GM20431 (cell line): ENCODE results near the gene PRSS3.
"Not testable (repeated sequence)": the region's sequence is repeated elsewhere in the genome, so short reads cannot be mapped to it uniquely, and the experiment has no call there.

Experiments
- in situ Hi-C: fragments of 300-500 bp; cut with MseI, MboI; formaldehyde crosslinking; loops from one replicate; pipeline ENCODE4 v1.15.0; 2020; ENCODE audit warnings: low sequenced_read_pairs; ENCODE audit not compliant: unreplicated experiment

The PRSS3 gene

DNA sequence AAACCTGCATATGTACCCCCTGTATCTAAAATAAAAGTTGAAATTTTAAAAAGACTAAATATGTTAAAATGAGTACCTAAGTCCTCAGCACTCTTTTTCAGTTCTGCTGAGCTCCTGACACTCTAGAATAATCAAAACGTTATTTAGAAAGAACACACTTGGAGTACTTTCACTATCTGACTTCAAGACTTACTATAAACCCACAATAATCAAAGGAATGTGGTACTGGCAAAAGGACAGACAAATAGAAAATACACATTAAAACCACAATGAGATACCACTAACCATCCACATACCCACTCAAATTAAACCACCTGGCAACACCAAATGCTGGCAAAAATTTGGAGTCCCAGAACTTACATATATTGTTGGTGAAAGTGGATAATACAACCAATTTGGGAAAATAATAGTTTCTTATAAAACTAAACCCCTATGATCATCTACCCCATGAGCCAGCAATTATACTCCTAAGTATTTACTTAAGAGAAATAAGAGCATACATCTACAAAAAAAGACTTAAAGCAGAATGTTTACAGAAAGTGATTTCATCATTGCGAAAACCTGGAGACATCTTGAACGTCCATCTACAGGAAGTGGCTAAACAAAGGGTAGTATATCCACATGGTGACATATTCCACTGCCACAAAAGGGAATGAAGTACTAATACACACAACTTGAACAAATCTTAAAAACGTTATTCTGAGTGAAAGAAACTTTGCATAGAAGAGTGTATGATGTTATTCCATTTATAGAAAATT lies 12.8 kb upstream of the PRSS3 start:
- in situ Hi-C loops = no loop called here

DNA sequence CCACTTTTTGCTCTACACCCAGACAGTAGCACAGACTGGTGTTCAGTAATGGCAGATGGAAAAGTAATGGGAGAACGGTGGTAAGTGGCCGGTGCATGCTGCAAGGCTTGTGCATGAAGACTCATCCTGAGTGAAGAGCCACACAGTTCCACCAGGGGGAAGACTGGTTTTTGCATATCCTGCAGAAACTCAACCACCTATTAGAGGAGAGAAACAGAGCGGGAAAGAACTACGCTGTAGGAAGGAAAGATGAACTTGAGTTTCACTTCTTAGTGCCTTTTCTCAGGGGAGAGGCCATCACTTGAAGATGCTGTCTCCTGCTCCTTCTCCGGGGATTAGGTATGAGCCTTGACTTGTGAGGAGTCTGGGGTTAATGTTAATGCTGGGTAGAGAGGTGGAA lies 9.4 kb upstream of the PRSS3 start:
- in situ Hi-C loops = no loop called here

DNA sequence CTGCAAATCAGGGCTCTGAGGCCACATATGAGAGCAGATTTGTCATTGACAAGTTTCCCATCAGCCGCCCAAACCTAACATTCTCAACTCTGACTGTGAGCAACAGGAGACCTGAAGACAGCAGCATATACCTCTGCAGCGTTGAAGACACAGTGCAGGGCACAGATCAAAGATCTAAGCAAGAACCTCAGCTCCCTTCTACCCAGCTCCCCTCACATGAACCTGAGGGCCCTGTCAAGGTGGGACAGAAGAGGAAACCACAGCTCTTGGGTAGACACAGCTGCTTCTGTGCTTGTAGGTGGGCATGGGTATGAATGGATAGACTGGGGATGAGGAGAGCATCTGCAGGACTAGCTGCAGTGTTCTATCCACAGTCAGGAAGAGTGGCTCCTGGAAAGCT lies 8.7 kb upstream of the PRSS3 start:
- in situ Hi-C loops = no loop called here

DNA sequence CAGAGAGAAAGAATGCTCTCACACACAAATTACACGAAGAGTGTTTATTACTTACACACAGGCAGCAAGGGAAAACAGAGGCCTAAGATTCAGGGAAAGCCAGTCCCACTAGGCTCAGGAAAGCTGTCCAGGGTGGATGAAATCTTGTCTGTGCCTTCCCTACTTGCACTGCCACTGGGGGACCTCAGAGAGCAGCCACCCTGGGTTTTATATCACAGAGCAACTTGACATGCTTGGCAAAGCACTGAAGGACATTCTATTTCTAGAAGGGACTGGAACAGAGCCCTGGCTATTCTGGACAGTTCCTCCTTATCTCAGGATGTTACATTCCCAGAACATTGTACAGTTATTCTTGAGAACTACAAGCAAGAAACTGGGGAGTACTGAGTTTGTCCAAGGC lies 7.5 kb upstream of the PRSS3 start:
- in situ Hi-C loops = no loop called here

DNA sequence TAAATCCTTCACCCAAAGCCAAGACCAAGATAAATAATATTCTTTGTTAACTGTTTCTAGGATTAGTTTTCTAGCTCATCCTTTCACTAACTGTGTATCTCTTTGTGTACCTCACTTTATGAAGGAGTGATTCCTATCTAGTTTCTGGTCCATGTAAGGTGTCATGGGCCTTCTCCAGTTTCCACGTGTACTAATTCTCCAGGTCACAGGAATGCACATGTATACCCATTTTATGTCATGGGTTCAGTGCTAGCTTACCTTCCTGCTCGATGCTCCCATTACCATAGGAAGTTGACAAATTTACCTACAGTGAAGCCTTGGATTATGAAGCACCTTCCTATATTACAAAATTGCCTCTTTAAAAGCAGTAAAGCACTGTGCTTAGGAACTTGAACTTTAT lies 5.9 kb upstream of the PRSS3 start:
- in situ Hi-C loops = not testable (repeated sequence)

DNA sequence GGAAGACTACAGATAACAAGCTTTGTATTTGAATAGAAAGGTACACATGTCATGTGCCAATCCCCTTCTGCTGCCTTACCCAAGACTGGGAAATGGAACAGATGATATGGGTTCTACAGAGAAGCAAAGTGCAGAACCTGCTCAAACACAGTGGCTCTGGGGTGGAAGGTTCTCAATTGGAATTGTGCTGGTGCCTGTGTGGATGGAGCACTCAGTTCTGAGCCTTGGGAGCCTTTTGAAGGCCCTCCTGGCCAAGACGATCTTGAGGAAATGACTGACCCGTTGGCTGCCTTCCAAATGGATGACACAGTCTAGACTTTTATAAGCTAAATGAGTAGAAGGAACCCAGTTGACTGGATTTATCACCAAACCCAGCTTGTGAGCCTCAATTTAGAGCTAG lies 4.2 kb upstream of the PRSS3 start:
- in situ Hi-C loops = no loop called here

DNA sequence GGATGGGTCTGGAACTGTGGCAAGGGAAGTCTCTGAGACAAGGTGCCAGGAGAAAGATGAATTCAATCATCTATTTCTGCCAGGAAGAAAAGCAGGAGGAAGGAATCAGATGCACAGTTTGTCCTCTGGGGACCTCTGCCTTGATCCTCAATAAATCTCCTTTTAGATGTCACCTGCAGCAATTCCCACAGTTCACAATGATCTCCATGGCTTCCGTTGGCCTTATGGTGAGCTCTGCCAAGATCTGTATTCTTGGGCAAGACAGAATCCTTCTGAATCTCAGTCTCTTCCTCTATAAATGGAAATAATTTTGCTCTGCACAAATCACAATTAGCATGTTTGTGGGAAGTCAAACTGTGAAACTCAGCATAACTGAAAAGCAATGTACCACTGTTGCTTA lies 1.9 kb upstream of the PRSS3 start:
- in situ Hi-C loops = not testable (repeated sequence)

DNA sequence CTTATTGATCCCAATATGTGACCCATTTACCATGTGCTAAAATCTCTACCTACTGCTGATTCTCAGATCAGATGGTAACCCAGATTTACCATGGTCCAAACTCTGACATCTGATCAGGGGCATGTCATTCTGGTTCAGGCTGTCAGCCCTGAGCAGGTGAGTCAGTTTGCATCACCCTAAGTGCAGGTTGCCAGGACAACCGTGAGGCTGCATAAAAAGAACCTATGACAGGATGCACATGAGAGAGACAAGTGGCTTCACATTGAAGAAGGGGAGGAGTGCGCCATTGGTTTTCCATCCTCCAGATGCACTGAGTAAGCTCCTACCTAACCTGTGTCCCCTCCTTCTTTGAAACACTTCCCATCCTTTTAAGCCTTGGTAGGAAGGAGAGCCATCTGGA lies 801 bp upstream of the PRSS3 start:
- in situ Hi-C loops = no loop called here

DNA sequence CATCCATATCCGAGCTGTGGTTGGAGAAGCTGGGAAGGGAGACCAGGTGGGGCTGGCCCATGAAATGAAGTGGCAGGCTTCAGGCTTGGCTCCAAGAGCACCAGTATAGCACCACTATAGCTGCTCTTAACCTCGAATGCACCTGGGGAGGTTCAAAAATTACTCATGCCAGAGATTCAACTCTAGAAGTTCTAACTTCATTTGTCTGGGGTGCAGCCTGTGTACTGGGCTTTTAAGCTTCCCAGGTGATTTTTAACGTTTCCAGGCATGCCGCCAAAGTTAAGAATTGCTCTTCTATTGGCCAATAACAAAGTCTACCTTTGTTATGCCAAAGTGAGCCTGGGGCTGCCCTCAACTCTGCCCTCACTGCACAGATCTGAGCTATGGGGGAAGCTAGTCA lies 458 bp downstream of the PRSS3 start:
- in situ Hi-C loops = no loop called here

DNA sequence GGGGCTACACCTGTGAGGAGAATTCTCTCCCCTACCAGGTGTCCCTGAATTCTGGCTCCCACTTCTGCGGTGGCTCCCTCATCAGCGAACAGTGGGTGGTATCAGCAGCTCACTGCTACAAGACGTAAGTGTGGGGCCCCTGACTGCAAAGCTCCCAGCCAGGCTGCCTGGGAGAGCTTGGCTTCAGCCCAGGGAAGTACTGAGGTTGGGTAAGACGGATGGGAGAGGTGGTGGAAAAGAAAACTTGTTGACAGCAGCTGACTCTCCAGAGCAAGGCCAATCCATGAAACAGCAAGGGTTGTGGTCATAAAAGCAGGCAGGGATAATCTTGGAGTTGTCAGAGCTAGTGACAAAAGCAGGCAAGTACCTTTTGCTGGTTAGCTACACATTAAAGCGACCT lies 1.3 kb downstream of the PRSS3 start:
- in situ Hi-C loops = not testable (repeated sequence)

DNA sequence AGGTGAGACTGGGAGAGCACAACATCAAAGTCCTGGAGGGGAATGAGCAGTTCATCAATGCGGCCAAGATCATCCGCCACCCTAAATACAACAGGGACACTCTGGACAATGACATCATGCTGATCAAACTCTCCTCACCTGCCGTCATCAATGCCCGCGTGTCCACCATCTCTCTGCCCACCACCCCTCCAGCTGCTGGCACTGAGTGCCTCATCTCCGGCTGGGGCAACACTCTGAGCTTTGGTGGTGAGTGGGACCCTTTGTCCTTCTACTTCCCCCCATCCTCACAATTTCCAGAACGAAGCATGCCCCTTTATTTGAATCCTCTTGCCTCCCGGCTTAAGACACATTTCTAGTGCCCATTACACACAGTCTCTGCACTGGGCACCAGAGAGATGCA lies 2.5 kb downstream of the PRSS3 start:
- in situ Hi-C loops = no loop called here

DNA sequence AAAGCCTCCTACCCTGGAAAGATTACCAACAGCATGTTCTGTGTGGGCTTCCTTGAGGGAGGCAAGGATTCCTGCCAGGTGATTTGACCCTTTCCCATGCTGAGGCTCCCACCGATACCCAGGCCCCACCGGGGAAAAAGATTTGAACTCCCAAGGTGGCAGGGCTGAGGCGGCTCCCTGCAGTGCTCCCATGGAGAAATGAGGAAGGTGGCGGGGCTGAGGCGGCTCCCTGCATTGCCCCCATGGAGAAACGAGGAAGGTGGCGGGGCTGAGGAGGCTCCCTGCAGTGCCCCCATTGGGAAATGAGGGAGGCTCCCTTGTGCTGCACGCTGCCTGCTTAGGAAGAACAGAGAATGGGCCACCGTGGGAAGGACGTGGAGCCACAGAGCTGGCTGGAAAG lies 3.2 kb downstream of the PRSS3 start:
- in situ Hi-C loops = no loop called here

DNA sequence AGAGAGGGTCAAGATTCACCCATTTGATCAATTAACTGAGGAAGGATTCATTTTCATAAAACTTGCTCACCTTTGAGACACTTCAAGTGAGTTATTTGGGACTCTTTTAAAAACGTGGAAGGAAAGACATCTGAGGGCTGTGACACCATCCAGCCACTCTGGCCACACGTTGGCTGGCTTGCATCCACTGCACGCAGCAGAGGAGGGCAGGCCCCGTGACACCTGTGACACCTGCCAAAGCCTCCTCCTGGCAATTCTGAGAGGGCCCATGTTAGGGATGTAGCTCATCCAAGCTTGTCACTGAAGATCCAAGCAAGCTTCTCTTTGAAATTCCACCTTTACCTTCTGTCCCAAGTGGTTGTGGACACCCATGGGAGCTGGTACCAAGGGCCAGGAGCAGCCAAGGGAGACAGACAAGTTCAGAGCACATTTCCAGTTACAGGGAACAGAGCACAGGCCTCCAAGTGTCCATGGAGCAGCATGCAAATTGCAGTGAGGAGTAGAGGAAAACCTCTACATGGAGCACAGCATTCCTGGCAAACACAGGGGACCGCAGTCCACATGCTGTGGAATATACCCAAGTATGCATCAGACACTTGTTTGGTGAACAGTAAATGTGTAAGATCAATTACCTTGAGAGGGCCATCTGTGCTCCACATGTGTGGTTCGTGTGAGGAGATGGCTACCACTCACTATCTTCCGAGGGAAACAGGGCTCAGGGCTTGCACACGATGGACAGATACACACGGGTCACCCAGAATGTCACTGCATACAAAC lies 4.8 kb downstream of the PRSS3 start:
- in situ Hi-C loops = no loop called here

DNA sequence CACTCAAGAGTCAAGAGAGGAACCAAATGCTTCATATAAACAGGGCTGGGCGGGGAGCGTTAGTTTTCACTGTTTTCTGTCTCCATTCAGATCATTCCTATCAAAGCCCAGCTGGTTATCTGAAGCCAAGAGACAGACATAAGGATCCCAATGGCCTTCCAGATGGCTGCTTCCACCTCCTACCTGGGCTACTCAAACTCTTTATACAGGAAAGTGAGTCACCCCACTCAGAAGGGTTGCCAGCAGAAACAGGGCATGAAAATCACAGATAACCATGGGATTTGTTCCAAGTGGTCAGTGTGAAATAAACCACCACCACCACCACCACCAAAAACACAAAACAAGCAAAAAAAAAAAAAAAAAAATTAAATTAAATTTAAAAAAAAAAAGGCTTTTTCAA lies 5.5 kb downstream of the PRSS3 start:
- in situ Hi-C loops = no loop called here

DNA sequence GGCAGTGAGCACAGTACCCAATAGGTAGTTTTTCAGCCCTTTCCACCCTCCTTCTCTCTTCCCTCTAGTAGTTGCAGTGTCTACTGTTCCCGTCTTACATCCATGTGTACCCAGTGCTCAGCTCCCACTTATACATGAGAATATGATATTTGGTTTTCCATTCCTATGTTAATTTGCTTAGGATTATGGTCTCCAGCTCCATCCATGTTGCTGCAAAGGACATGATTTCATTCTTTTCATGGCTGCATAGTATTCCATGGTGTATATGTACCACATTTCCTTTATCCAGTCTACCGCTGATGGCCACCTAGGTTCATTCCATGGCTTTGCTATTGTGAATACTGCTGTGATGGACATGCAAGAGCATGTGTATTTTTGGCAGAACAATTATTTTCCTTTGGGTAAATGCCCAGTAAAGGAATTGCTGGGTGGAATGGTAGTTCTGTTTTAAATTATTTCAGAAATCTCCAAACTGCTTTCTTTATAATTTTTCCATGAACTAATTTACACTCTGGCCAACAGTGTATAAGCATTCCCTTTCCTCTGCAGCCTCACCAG lies 6.7 kb downstream of the PRSS3 start:
- in situ Hi-C loops = not testable (repeated sequence)

DNA sequence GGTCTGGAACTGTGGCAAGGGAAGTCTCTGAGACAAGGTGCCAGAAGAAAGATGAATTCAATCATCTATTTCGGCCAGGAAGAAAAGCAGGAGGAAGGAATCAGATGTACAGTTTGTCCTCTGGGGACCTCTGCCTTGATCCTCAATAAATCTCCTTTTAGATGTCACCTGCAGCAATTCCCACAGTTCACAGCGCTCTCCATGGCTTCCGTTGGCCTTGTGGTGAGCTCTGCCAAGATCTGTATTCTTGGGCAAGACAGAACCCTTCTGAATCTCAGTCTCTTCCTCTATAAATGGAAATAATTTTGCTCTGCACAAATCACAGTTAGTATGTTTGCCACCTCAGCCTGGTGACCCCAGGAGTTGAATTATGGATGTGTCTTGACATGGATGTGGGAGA lies 8.8 kb downstream of the PRSS3 start:
- in situ Hi-C loops = not testable (repeated sequence)

DNA sequence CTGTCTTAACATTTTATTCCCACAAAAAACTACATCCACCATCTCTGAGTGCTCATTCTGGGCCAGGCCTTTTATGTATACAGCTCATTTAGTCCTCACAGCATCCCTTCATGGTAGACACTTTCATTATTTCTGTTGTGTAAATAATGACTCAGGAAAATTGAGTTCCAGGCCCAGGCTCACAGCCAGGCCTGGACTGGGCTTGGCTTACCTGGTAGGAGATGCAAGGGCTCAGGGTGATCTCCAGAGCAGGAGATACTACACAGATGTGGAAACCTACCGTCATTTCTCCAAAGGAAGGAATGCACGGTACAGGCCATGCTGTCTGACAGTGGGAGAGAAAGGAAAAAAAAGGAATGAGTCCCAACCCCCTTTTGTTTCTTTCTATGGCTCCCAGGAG lies 11.8 kb downstream of the PRSS3 start:
- in situ Hi-C loops = not testable (repeated sequence)

DNA sequence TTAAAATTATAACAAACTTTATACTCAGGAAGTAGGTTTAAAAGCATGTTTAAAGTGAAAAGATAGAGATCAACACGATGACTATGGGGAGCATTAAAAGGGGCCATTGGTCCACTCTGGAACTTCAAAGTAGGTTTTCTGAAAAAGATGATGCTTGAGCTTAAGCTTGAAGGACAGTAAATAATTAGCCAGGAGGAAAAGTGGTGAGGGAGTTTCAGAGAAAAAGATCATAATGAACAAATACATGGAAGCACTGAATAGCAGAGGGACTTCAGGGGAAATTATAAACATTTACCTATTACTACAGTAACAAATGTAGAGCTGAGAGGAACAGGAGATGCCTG lies 13.6 kb downstream of the PRSS3 start:
- in situ Hi-C loops = not testable (repeated sequence)

DNA sequence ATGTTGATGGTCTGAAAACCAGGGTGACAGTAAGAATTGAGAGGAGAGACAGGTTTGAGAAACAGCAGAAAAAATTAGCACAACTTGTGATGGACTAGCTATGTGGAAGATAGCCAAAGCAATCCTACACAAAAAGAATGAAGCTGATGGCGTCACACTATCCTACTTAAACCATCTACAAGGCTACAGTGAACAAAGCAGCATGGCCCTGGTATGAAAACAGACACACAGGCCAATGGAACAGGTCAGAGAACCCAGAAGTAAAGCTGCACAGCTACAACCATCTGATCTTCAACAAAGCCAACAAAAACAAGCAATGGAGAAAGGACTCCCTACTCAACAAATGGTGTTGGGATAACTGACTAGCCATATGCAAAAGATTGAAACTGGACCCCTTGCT lies 14.1 kb downstream of the PRSS3 start:
- in situ Hi-C loops = no loop called here

DNA sequence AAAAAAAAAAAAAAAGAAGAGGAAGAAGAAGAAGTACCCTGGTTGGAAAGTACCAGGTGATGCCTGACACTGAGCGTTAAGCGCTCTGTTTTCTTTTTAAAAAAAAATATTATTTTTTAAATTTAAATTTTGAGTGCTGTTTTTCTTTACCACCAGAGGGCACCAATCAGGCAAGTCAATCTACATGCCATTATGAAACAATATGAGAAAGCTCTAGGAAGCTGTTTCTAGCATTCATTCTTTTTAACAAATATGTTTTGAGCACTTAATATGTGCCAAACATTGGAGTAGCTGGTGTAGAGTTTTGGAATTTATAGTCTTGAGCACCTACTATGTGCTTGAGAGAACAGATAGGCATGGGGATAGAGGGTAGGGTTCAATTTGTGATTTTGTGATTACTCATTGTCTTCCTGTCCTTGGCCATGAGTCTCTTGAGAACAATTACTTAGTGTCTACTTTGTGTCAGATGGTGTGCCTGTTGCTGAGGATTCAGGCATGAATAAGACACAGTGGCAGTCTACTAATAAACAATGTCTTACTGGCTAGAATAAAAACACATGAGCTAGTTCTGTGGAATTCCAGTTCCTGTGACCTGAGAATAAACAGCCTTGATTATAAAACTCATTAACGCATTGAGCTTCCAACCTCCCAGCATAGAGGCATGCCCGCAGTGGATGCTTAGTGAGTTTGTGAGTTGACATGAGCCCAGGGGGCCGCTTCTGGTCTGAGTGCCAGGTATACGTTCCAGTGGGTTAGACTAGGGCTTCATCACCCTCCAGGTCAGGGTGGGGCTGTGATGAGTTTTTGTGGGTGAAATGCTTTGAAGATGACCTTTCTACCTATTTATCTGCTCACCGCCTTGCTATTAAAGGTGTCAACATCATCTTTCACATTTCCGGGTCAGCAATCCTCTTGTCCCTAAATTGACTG lies 18.6 kb downstream of the PRSS3 start:
- in situ Hi-C loops = no loop called here

DNA sequence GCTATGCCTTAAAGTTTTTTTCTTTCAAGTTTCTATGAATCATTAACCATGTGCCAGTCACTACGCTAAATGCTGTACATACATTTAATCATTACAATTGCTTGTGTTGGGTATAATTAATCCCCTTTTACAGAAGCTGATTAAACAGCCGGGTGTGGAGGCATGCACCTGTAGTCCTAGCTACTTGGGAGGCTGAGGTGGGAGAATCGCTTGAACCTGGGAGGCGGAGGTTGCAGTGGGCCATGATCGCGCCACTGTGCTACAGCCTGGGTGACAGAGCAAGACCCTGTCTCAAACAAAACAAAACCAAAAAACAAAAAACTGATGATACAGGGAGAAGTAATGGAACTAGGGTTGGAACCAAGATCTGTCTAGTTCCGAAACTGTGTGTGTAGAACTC lies 20.4 kb downstream of the PRSS3 start:
- in situ Hi-C loops = no loop called here
